GM18519 (cell line): ENCODE measurements around the gene GOLGA8K.
"Not testable (repeated sequence)": the region's sequence is repeated elsewhere in the genome, so short reads cannot be mapped to it uniquely, and the experiment has no call there.

Source experiments
- ATAC-seq: cut with Tn5 transposase; IDR thresholded peaks from one replicate; pipeline ENCODE4 v1.9.1; 2021; ENCODE audit warnings: mild to moderate bottlenecking, moderate library complexity; ENCODE audit not compliant: unreplicated experiment, low FRiP score

The GOLGA8K gene

GRCh38 chr15:32356909-32357308, 46.2 kb downstream of the GOLGA8K start:
- ATAC-seq = not testable (repeated sequence)

DNA sequence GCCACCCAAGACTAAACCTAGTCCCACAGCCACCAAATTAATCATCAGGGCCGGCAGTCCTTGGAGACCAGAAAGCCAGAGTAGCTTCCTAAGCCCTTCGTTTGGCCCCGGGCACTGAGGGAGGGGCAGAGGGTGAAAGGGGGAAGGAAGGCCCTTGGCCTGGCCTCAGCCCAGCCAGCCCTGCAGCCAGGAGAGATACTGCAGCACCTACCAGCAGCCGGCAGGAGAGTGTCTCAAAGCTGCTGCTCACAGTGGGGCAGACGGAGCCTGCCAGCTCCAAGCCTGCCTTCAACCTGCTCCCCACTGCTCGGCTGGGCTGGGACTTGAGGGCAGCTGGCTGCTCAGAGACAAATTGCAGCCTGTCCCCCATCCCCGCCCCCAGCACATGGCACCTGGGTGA, 50.3 kb downstream of the GOLGA8K start:
- not testable (repeated sequence) for ATAC-seq

DNA sequence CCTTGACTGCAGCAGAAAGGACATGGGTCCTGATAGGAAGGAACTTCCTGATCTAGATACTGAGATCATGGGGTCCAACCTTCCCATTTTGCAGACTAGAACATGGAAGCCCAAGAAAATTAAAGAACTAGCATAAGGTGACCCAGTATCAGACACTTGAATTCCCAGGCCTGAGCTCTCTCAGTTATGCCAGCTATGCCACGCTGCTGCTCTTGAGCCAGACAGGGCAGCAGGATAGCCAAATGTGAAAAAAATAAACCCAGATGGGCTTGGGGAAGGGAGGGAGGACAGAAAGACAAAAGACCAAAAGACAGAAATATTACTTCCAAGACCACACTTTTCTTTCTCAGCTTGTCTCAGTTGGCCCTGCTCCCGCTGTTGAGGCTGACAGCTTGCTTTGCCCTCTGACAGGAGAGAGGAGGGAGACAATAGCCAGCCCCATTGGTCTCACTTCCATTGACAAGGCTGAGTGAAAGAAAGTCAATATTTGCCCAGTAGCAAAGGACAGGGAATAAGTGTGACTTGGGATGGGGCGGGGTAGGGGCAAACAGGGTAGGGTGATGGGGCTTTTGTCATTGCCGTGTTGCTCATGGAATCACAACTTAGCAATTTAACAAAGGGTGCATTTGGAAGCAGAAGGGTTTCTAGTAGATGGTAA, 52.4 kb downstream of the GOLGA8K start:
- ATAC-seq = not testable (repeated sequence)

DNA sequence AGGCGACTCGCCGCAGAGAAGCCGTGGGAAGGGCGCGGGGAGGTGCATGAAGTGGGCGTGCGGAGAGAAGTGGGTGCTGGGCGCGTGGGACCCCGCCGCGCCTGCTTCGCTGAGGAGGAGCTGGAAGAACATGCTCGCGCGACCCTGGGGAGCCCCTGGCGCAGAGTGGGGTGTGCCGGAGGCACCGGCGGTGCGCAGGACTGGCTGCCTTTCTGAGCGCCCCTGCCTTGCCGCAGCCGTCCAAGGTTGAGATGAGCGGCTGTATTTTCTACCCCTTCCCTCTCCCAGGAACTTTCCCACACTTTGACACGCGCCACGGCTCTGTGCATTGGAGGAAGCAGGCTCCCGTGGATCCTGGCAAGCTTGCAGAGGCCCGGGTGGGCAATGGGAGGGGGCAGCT, 56.1 kb downstream of the GOLGA8K start:
- not testable (repeated sequence) for ATAC-seq

- ATAC-seq = not testable (repeated sequence)
Observed at GRCh38 chr15:32345978-32346547, 57.0 kb downstream of the GOLGA8K start.

- not testable (repeated sequence) for ATAC-seq
Observed at GRCh38 chr15:32343921-32344320, 59.2 kb downstream of the GOLGA8K start.
